Gastroesophageal sphincter (tissue), 4 donors: ENCODE results near the gene SUCLG2. TPM values are rescaled to one million over a fixed set of nuclear protein-coding genes. Genes with fewer than 3 reads are reported as not detected.

Source experiments
- ATAC-seq: fragments of 150-250 bp; one replicate; pipeline ENCODE4 v1.9.1; 2016; ENCODE audit warnings: mild to moderate bottlenecking, moderate library complexity
- H3K27ac ChIP-seq, 4 donors: fragments of 200-600 bp; sonication (generic) in 3 of 4; 1 replicate in 3 of 4; 2 replicates in 1 of 4; pipeline ENCODE4 v1.5.1; 2016 to 2019
- H3K27me3 ChIP-seq: fragments of 200-600 bp; sonication (generic); one replicate; pipeline ENCODE4 v1.5.1; 2019
- H3K36me3 ChIP-seq, 2 donors: fragments of 200-600 bp; sonication (generic); one replicate each; pipeline ENCODE4 v1.5.1; 2019; ENCODE audit warnings: control low read depth in 1 of 2
- H3K4me1 ChIP-seq, 3 donors: fragments of 200-600 bp; sonication (generic); 1 replicate in 2 of 3; 2 replicates in 1 of 3; pipeline ENCODE4 v1.5.1; 2016 to 2019; ENCODE audit warnings: control low read depth in 2 of 3
- H3K4me3 ChIP-seq, 2 donors: fragments of 200-600 bp; sonication (generic); one replicate each; pipeline ENCODE4 v1.5.1; 2019; ENCODE audit warnings: mild to moderate bottlenecking in 1 of 2, moderate library complexity in 1 of 2
- H3K9me3 ChIP-seq, 3 donors: fragments of 200-600 bp; sonication (generic); one replicate each; pipeline ENCODE4 v1.5.1; 2017 to 2019; ENCODE audit warnings: control low read depth in 2 of 3
- EP300 ChIP-seq: sonication (generic); formaldehyde crosslinking; IDR thresholded peaks from one replicate; pipeline ENCODE4 v1.6.1; 2017; ENCODE audit warnings: antibody characterized with exemption, mild to moderate bottlenecking
- POLR2A ChIP-seq, 2 donors: fragments of 450-650 bp; IDR thresholded peaks; one replicate each; pipeline ENCODE4 v1.6.1; 2017; ENCODE audit warnings: antibody characterized with exemption in 2 of 2, mild to moderate bottlenecking in 2 of 2, moderate library complexity in 1 of 2
- POLR2AphosphoS5 ChIP-seq: sonication (generic); formaldehyde crosslinking; IDR thresholded peaks from one replicate; pipeline ENCODE4 v1.6.1; 2017; ENCODE audit warnings: antibody characterized with exemption
- WGBS, 2 donors: methylation state at CpG; one replicate each; pipeline ENCODE4 v1.1.5; 2018; ENCODE audit warnings: low coverage in 1 of 2; 5-methylcytosine and 5-hydroxymethylcytosine counted together
- total RNA-seq, 4 donors: library from RNA; depleted of rRNA; stranded (reverse); fragments of >200 nt; gene quantifications; one replicate each; pipeline ENCODE4 v1.1.0, GENCODE V29; 2016
- TF ChIP-seq, protein P1 (sequence below), 4 experiments: fragments of 200-600 bp in 2 of 4; fragments of 450-650 bp in 2 of 4; sonication (generic) in 1 of 4; IDR thresholded peaks; one replicate each; pipeline ENCODE4 v1.5.1; 2017 to 2019; ENCODE audit warnings: antibody characterized with exemption in 4 of 4, mild to moderate bottlenecking in 2 of 4, moderate library complexity in 2 of 4

Gene SUCLG2
- total RNA-seq, 4 donors from 2014 or later: 53.3 to 79.4 (median 69.8) TPM

DNA sequence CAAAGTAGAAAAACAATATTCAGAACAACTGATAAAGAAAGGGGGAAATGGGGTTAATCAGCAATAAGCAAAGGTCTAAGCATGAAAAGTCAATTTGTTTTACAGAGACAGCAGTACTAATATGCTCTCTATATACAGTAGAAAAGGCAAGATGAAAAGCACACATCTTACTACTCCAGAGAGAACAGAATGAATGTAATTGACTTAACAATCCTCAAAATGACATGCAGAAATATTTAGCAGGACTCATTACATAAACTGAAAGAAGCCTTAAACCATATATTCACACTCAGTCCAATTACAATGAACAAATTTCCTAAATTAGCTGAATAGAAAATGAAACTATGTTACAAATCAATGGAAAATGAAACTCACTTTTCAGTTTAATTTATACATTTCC lies 319.8 kb downstream of the SUCLG2 start:
- no peak for ATAC-seq
- Histone ChIP-seq H3K36me3 (no peaks in the 10 kb centered on the region), H3K4me3 (no peak overlapping the region), H3K27ac (no peak overlapping the region), H3K27me3 (no peaks in the 10 kb centered on the region), H3K9me3 (peaks cover 0 to 33% (median 0%) of the 10 kb centered on the region in 3 donors), H3K4me1 (no peaks in the 10 kb centered on the region)
- TF ChIP-seq POLR2A (IDR thresholded peaks at IDR 0.05) (no peak), EP300 (no peak), POLR2AphosphoS5 (no peak)
- TF ChIP-seq, protein P1, sequence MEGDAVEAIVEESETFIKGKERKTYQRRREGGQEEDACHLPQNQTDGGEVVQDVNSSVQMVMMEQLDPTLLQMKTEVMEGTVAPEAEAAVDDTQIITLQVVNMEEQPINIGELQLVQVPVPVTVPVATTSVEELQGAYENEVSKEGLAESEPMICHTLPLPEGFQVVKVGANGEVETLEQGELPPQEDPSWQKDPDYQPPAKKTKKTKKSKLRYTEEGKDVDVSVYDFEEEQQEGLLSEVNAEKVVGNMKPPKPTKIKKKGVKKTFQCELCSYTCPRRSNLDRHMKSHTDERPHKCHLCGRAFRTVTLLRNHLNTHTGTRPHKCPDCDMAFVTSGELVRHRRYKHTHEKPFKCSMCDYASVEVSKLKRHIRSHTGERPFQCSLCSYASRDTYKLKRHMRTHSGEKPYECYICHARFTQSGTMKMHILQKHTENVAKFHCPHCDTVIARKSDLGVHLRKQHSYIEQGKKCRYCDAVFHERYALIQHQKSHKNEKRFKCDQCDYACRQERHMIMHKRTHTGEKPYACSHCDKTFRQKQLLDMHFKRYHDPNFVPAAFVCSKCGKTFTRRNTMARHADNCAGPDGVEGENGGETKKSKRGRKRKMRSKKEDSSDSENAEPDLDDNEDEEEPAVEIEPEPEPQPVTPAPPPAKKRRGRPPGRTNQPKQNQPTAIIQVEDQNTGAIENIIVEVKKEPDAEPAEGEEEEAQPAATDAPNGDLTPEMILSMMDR (IDR thresholded peaks at IDR 0.05): no peak

DNA sequence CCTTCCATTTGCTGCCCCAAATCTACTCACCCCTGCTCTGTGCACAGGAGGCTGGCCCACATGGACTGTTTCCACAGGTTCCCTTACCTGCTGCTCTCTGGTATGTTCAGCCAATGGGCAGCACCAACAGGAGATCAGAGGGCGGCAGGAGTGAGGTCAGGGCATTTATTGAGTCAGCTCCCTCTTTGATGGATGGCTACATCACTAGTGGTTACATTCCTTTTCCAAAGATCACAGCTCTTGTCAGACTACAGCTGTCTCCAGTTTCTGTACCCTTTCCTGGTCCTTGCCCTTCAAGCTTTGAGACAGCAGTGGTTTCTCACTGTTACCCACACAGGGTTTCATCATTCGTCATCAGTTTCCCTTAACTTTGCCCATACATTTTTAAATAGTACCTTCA lies 325.1 kb downstream of the SUCLG2 start:
- ATAC-seq: no peak
- Histone ChIP-seq H3K9me3 (no peaks in the 10 kb centered on the region), H3K36me3 (no peaks in the 10 kb centered on the region), H3K4me3 (no peak overlapping the region), H3K4me1 (no peaks in the 10 kb centered on the region), H3K27ac (no peak overlapping the region), H3K27me3 (no peaks in the 10 kb centered on the region)
- 43 to 57% methylated on average over 1 to 2 of the region's 2 CpGs for WGBS, 2 donors
- TF ChIP-seq, protein P1 (IDR thresholded peaks at IDR 0.05): no peak
- TF ChIP-seq EP300 (no peak), POLR2AphosphoS5 (no peak), POLR2A (IDR thresholded peaks at IDR 0.05) (no peak)

DNA sequence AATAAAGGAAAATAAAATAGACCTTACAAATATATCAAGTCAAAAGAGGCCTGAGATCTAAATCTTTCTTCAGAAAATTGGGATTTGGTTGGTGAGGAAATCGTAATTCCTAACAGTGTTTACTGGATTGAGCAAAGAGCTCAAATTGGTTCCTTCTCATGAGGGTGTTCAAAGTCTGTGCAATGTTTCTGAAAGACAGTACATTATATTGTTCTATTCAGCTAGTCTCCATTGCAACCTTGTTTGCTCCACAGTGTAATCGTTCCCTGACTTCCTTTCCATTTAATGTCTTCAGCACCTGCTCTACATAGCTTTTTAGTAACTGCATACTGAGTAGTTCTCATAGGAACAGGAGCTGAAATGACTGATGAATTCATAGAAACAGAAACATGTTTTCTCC lies 326.8 kb downstream of the SUCLG2 start:
- H3K9me3 ChIP-seq: no peaks in the 10 kb centered on the region
- no peak overlapping the region for H3K4me3 ChIP-seq
- no peaks in the 10 kb centered on the region for H3K27me3 ChIP-seq
- H3K4me1 ChIP-seq: no peaks in the 10 kb centered on the region
- no peaks in the 10 kb centered on the region for H3K36me3 ChIP-seq
- 55 to 61% methylated on average over 2 of the region's 2 CpGs for WGBS, 2 donors
- ATAC-seq: no peak
- H3K27ac ChIP-seq: no peak overlapping the region
- no peak for TF ChIP-seq EP300
- TF ChIP-seq POLR2A (IDR thresholded peaks at IDR 0.05): no peak
- TF ChIP-seq POLR2AphosphoS5: no peak
- TF ChIP-seq, protein P1 (IDR thresholded peaks at IDR 0.05): no peak

DNA sequence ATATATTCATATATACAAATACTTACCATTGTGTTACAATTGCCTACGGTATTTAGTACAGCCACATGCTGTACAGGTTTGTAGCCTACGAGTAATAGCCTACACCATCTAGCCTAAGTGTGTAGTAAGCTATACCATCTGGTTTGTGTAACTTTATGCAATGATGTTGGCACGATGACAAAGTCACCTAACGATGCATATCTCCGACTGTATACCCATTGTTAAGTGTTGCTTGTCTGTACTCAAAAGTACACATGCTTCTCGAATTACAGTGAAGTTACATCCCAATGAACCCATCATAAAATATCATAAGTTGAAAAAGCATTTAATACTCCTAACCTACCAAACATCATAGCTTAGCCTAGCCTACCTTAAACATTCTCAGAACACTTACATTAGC lies 329.2 kb downstream of the SUCLG2 start:
- H3K4me1 ChIP-seq: no peaks in the 10 kb centered on the region
- no peak for TF ChIP-seq POLR2AphosphoS5
- TF ChIP-seq EP300: no peak
- TF ChIP-seq, protein P1 (IDR thresholded peaks at IDR 0.05): no peak
- TF ChIP-seq POLR2A (IDR thresholded peaks at IDR 0.05): no peak
- no peaks in the 10 kb centered on the region for H3K27me3 ChIP-seq
- no peaks in the 10 kb centered on the region for H3K9me3 ChIP-seq
- H3K36me3 ChIP-seq: no peaks in the 10 kb centered on the region
- WGBS, 2 donors: 78 to 83% methylated on average over 6 of the region's 6 CpGs
- no peak overlapping the region for H3K27ac ChIP-seq
- no peak overlapping the region for H3K4me3 ChIP-seq
- no peak for ATAC-seq
